Transverse colon (tissue), 4 donors: ENCODE measurements around the gene TMEM192.

Experiments used
- EP300 ChIP-seq: sonication (generic); formaldehyde crosslinking; IDR thresholded peaks from one replicate; pipeline ENCODE4 v1.6.1; 2017; ENCODE audit warnings: antibody characterized with exemption, low read depth
- POLR2A ChIP-seq: fragments of 450-650 bp; IDR thresholded peaks from one replicate; pipeline ENCODE4 v1.6.1; 2016; ENCODE audit warnings: antibody characterized with exemption, mild to moderate bottlenecking, moderate library complexity
- POLR2AphosphoS5 ChIP-seq, 3 donors: sonication (generic); formaldehyde crosslinking; IDR thresholded peaks; one replicate each; pipeline ENCODE4 v1.6.1; 2016; ENCODE audit warnings: antibody characterized with exemption in 3 of 3
- TF ChIP-seq, protein P1 (sequence below), 5 experiments: fragments of 200-600 bp in 3 of 5; fragments of 450-650 bp in 2 of 5; sonication (generic) in 3 of 5; IDR thresholded peaks; 1 replicate in 2 of 5; 2 replicates in 3 of 5; pipeline ENCODE4 v1.5.1; 2016 to 2017; ENCODE audit warnings: antibody characterized with exemption in 5 of 5, inconsistent platforms in 3 of 5, mild to moderate bottlenecking in 2 of 5, moderate library complexity in 1 of 5

DNA sequence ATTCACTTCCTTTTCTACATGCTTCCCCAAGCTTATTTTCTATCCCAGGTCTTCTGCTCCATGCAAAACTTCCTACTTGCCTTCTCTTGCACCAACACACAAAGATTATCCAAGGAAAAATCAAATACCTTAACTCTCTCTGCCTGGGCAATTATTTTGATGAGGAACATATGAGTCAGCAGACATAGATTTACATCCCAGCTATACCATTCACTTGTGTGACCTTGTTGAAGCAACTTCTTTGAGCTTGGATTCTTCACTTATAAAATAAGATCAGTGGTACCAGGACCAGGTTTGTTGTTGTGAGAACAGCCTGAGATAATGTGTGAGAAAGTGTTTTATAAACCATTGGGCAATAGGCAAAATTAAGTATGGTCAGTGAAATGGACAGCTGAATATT lies 39.1 kb upstream of the TMEM192 start:
- TF ChIP-seq, protein P1, sequence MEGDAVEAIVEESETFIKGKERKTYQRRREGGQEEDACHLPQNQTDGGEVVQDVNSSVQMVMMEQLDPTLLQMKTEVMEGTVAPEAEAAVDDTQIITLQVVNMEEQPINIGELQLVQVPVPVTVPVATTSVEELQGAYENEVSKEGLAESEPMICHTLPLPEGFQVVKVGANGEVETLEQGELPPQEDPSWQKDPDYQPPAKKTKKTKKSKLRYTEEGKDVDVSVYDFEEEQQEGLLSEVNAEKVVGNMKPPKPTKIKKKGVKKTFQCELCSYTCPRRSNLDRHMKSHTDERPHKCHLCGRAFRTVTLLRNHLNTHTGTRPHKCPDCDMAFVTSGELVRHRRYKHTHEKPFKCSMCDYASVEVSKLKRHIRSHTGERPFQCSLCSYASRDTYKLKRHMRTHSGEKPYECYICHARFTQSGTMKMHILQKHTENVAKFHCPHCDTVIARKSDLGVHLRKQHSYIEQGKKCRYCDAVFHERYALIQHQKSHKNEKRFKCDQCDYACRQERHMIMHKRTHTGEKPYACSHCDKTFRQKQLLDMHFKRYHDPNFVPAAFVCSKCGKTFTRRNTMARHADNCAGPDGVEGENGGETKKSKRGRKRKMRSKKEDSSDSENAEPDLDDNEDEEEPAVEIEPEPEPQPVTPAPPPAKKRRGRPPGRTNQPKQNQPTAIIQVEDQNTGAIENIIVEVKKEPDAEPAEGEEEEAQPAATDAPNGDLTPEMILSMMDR (IDR thresholded peaks at IDR 0.05), result no peak
- no peak for TF ChIP-seq POLR2A
- TF ChIP-seq POLR2AphosphoS5 (IDR thresholded peaks at IDR 0.05), result no peak
- TF ChIP-seq EP300, result no peak
